ENCODE measurements around the gene PBX1.

DNA sequence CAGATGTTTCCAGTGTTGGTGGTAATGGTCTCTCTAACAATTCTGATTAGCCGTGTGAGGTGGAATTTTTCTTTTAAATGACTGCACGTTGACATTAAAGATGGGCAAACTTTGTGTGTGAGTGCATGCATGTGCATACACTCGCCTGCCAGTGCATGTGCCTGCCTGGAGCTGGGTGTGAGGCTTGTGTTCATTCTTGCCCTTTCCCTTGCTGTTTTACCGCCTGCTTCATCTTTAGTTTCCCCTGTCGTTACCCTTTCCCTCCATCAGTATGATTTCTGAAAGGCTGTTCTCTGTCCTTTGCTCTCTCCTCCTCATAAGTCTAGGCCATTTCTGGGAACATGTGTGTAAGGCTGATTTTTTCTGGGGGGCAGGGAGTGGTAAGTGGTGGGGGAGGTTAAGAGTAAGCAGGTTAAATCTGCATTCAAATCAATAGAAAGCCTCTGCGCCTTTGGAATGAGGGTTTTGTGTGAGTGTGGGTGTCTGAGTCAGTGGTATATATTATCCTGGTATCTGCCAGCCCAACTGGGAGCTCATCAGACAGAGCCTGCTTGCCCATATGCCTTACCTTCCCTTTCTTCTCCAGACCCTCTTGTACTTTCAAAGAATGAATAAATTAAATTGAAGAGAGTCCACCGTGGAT is 112.5 kb downstream of the PBX1 start:
- TF ChIP-seq, protein P1, sequence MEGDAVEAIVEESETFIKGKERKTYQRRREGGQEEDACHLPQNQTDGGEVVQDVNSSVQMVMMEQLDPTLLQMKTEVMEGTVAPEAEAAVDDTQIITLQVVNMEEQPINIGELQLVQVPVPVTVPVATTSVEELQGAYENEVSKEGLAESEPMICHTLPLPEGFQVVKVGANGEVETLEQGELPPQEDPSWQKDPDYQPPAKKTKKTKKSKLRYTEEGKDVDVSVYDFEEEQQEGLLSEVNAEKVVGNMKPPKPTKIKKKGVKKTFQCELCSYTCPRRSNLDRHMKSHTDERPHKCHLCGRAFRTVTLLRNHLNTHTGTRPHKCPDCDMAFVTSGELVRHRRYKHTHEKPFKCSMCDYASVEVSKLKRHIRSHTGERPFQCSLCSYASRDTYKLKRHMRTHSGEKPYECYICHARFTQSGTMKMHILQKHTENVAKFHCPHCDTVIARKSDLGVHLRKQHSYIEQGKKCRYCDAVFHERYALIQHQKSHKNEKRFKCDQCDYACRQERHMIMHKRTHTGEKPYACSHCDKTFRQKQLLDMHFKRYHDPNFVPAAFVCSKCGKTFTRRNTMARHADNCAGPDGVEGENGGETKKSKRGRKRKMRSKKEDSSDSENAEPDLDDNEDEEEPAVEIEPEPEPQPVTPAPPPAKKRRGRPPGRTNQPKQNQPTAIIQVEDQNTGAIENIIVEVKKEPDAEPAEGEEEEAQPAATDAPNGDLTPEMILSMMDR (IDR thresholded peaks at IDR 0.05) = no peak
- TF ChIP-seq FOXK1 (CRISPR knock-in tag; IDR thresholded peaks at IDR 0.05) = no peak
- no peak for TF ChIP-seq ELF4 (CRISPR knock-in tag; IDR thresholded peaks at IDR 0.05; ENCODE audit: low read depth)
